HepG2 (cell line): ENCODE measurements around the gene GRIK1. TPM values are rescaled to one million over a fixed set of nuclear protein-coding genes. Genes with fewer than 3 reads are reported as not detected.
A peak's percentile ranks its signal among the peaks of the same experiment; 100 is the strongest.

Experiments
- ATAC-seq: fragments of 200-7000 bp; cut with Tn5 transposase; 3 replicates; pipeline ENCODE4 v1.9.1; 2020; ENCODE audit warnings: mild to moderate bottlenecking, moderate library complexity
- BruUV-seq: library from RNA; stranded (reverse); fragments of 400-500 nt; replicated peaks from 2 replicates; lab custom pipeline; 2021; lab: Mats Ljungman, UMichigan
- CTCF ChIA-PET: fragments of 300-600 bp; formaldehyde crosslinking; extraction: SDS; loops from one replicate; lab custom pipeline; 2021; ENCODE audit warnings: low total read pairs, inconsistent platforms, low intra/inter-chr PET ratio; lab: Yijun Ruan, JAX
- POLR2A ChIA-PET: fragments of 350-600 bp; sonication (Branson Sonifier 250); formaldehyde crosslinking; loops from one replicate; lab custom pipeline; 2020; ENCODE audit warnings: antibody characterized with exemption, inconsistent platforms; lab: Yijun Ruan, JAX
- DNase-seq: peaks from one replicate; pipeline ENCODE4 v3.0.0-alpha.2; 2015; ENCODE audit warnings: low spot score
- FAIRE-seq: peaks from 3 replicates; lab custom pipeline; 2011; peaks lifted over from hg19 to GRCh38; lab: Jason Lieb, UNC
- H2AFZ ChIP-seq: one replicate; pipeline ENCODE4 v1.6.1; 2011; ENCODE audit warnings: low read length, inconsistent platforms
- H3K27ac ChIP-seq: fragments of 300-600 bp; 3 replicates; pipeline ENCODE4 v1.8.0; 2011; ENCODE audit warnings: mixed run types, mild to moderate bottlenecking, mixed read lengths, low read length, inconsistent platforms; ENCODE audit not compliant: insufficient read depth; ENCODE audit errors: extremely low read length
- H3K27me3 ChIP-seq, 2 experiments: fragments of 200-600 bp in 1 of 2; 2 replicates in 1 of 2; 3 replicates in 1 of 2; pipeline versions ENCODE4 v1.6.0 to v1.8.0; 2011; ENCODE audit warnings: low read length in 2 of 2, mild to moderate bottlenecking in 2 of 2, moderate library complexity in 2 of 2, inconsistent platforms in 1 of 2; ENCODE audit not compliant: insufficient read depth in 2 of 2, control insufficient read depth in 1 of 2
- H3K36me3 ChIP-seq, 2 experiments: fragments of 200-600 bp in 1 of 2; replicated peaks in 1 of 2; 2 replicates in 1 of 2; 3 replicates in 1 of 2; pipeline versions ENCODE4 v1.5.1 to v1.8.0; 2011; ENCODE audit warnings: low read length in 2 of 2, inconsistent platforms in 1 of 2; ENCODE audit not compliant: insufficient read depth in 2 of 2, control insufficient read depth in 1 of 2
- H3K4me1 ChIP-seq: 2 replicates; pipeline ENCODE4 v1.5.1; 2012; ENCODE audit warnings: low read length, inconsistent platforms; ENCODE audit not compliant: insufficient read depth
- H3K4me2 ChIP-seq: 2 replicates; pipeline ENCODE4 v1.6.0; 2011; ENCODE audit warnings: low read depth, low read length, inconsistent platforms
- H3K4me3 ChIP-seq, 3 experiments: fragments of 200-600 bp in 1 of 3; sonication (generic), shearing (Covaris generic) in 1 of 3; replicated peaks in 1 of 3; 2 replicates each; pipeline ENCODE4 v1.5.1; 2011 to 2016; ENCODE audit warnings: low read length in 3 of 3, inconsistent platforms in 2 of 3, low read depth in 2 of 3, mild to moderate bottlenecking in 2 of 3, control low read depth in 1 of 3, mixed read lengths in 1 of 3; ENCODE audit not compliant: insufficient read depth in 1 of 3
- H3K79me2 ChIP-seq: one replicate; pipeline ENCODE4 v1.6.1; 2011; ENCODE audit warnings: low read length, inconsistent platforms; ENCODE audit not compliant: insufficient read depth
- H3K9ac ChIP-seq: 2 replicates; pipeline ENCODE4 v1.6.0; 2011; ENCODE audit warnings: mild to moderate bottlenecking, low read depth, low read length, inconsistent platforms; ENCODE audit not compliant: insufficient read depth
- H3K9me3 ChIP-seq: 2 replicates; pipeline ENCODE4 v1.5.1; 2012; ENCODE audit warnings: mild to moderate bottlenecking, low read length
- H4K20me1 ChIP-seq: 2 replicates; pipeline ENCODE4 v1.6.0; 2011; ENCODE audit warnings: inconsistent platforms, mild to moderate bottlenecking, low read length, moderate library complexity; ENCODE audit not compliant: insufficient read depth
- CEBPB ChIP-seq: IDR thresholded peaks from 2 replicates; pipeline ENCODE4 v1.6.1; 2011; ENCODE audit warnings: low read depth, low read length, improper control_type of control experiment, borderline replicate concordance
- CTCF ChIP-seq: sonication (generic); formaldehyde crosslinking; IDR thresholded peaks from 2 replicates; pipeline ENCODE4 v1.5.0; 2020; ENCODE audit warnings: mild to moderate bottlenecking, missing genetic modification reagents, moderate library complexity
- FOXC1 ChIP-seq: sonication (generic); formaldehyde crosslinking; IDR thresholded peaks from 2 replicates; pipeline ENCODE4 v1.8.0; 2022; ENCODE audit warnings: mild to moderate bottlenecking, missing genetic modification reagents, borderline replicate concordance
- ISX ChIP-seq: sonication (generic); formaldehyde crosslinking; conservative IDR thresholded peaks from 2 replicates; pipeline ENCODE4 v1.5.0; 2020; ENCODE audit warnings: missing genetic modification reagents
- MXD1 ChIP-seq: sonication (generic); formaldehyde crosslinking; IDR thresholded peaks from 2 replicates; pipeline ENCODE4 v1.4.0; 2020; ENCODE audit warnings: mild to moderate bottlenecking, missing genetic modification reagents
- PAWR ChIP-seq: sonication (generic); formaldehyde crosslinking; IDR thresholded peaks from 2 replicates; pipeline ENCODE4 v1.4.0; 2020; ENCODE audit warnings: missing genetic modification reagents, mild to moderate bottlenecking, borderline replicate concordance
- ZNF224 ChIP-seq: sonication (generic); formaldehyde crosslinking; IDR thresholded peaks from 2 replicates; pipeline ENCODE4 v1.5.0; 2020; ENCODE audit warnings: mild to moderate bottlenecking, missing genetic modification reagents
- WGBS: methylation state at CpG from one replicate; pipeline ENCODE4 v1.1.6; 2017; ENCODE audit warnings: low lambda C conversion rate; 5-methylcytosine and 5-hydroxymethylcytosine counted together
- in situ Hi-C: cut with HindIII; loops from 2 replicates; pipeline ENCODE4 v1.10.0; 2017; ENCODE audit warnings: low pct_unique_long_range_greater_than_20kb; ENCODE audit not compliant: extremely low pct_ligation_motif_present
- intact Hi-C: fragments of 100-400 bp; cut with micrococcal nuclease; formaldehyde crosslinking; loops from one replicate; pipeline ENCODE4 v1.10.0; 2022; ENCODE audit not compliant: unreplicated experiment
- polyA plus RNA-seq, 8 experiments: library from polyadenylated mRNA; depleted of rRNA in 3 of 8; stranded (reverse) in 7 of 8; unstranded in 1 of 8; fragments of >200 nt; fragmentation: Illumina TruSeq in 4 of 8; extraction: Trizol in 4 of 8; gene quantifications; 2 replicates each; pipeline versions ENCODE4 v1.2.1 to v1.2.3, GENCODE V29; 2011 to 2016; ENCODE audit warnings: low read depth in 4 of 8, missing spikeins in 1 of 8, mixed read lengths in 1 of 8; ENCODE audit not compliant: insufficient read depth in 1 of 8
- total RNA-seq, 5 experiments: library from RNA; depleted of rRNA; stranded (reverse); fragments of >200 nt; fragmentation: Illumina TruSeq; extraction: Trizol; gene quantifications; 2 replicates each; pipeline ENCODE4 v1.2.3, GENCODE V29; 2016; ENCODE audit warnings: low read depth in 1 of 5

Gene GRIK1
- total and polyA plus RNA-seq, 2 of the 13 experiments (the other 11 are each of a cell fraction or from before 2014, with no cell fraction given): not detected

GRCh38 chr21:29904359-29905282, 35.2 kb downstream of the GRIK1 start:
- Histone ChIP-seq H3K36me3 (no peaks in the 10 kb centered on the region), H3K4me1 (no peaks in the 10 kb centered on the region), H2AFZ (peak overlapping the region; percentile 27), H3K4me3 (no peak overlapping the region), H4K20me1 (no peaks in the 10 kb centered on the region), H3K79me2 (no peaks in the 10 kb centered on the region), H3K9me3 (peaks cover 10% of the 10 kb centered on the region; the same call in 1 of the 2 replicates), H3K9ac (no peak overlapping the region), H3K4me2 (peak overlapping the region; percentile 36; the same call in 1 of the 2 replicates), H3K27me3 (no peaks in the 10 kb centered on the region), H3K27ac (no peak overlapping the region)
- ATAC-seq (peak; percentile 88), FAIRE-seq (no peak), DNase-seq (no peak)
- 19% methylated on average over 4 of the region's 11 CpGs for WGBS
- BruUV-seq: no TSS peak
- ChIA-PET CTCF (no interaction called here), POLR2A (no interaction called here)
- in situ Hi-C loops: no loop called here
- TF ChIP-seq CTCF (CRISPR knock-in tag): 0 out of 2 replicates have a peak, but pooled peaks have one; percentile 19
- no peak for TF ChIP-seq PAWR (CRISPR knock-in tag)
- intact Hi-C loops: no loop called here

GRCh38 chr21:29896884-29897283, 42.9 kb downstream of the GRIK1 start:
- in situ Hi-C loops: no loop called here
- Histone ChIP-seq H3K4me2 (no peak overlapping the region), H3K9ac (no peak overlapping the region), H3K27ac (no peak overlapping the region), H3K27me3 (no peaks in the 10 kb centered on the region), H3K4me3 (no peak overlapping the region), H3K4me1 (no peaks in the 10 kb centered on the region), H3K9me3 (peaks cover 38% of the 10 kb centered on the region), H4K20me1 (no peaks in the 10 kb centered on the region), H3K79me2 (no peaks in the 10 kb centered on the region), H2AFZ (no peak overlapping the region), H3K36me3 (no peaks in the 10 kb centered on the region)
- DNase-seq (no peak), FAIRE-seq (no peak), ATAC-seq (no peak)
- ChIA-PET POLR2A (no interaction called here), CTCF (no interaction called here)
- TF ChIP-seq ZNF224: no peak
- TF ChIP-seq ISX: no peak
- TF ChIP-seq CEBPB: 0 out of 2 replicates have a peak, but pooled peaks have one; percentile 34
- TF ChIP-seq FOXC1 (CRISPR knock-in tag): no peak
- no peak for TF ChIP-seq MXD1
- 0% methylated on average over 3 of the region's 3 CpGs for WGBS
- intact Hi-C loops: no loop called here
- no TSS peak for BruUV-seq
